22Rv1 (cell line): ENCODE results near the gene ATP2C1.
A peak's percentile ranks its signal among the peaks of the same experiment; 100 is the strongest.
"Not testable (repeated sequence)": the region's sequence is repeated elsewhere in the genome, so short reads cannot be mapped to it uniquely, and the experiment has no call there.

Experiments
- H3K27ac ChIP-seq: fragments of 450-650 bp; 2 replicates; pipeline ENCODE4 v1.5.1; 2017
- CTCF ChIP-seq: fragments of 450-650 bp; IDR thresholded peaks from 2 replicates; pipeline ENCODE4 v1.5.1; 2017; ENCODE audit warnings: mild to moderate bottlenecking
- ZFX ChIP-seq: fragments of 450-650 bp; IDR thresholded peaks from 2 replicates; pipeline ENCODE4 v1.6.1; 2017; ENCODE audit warnings: antibody characterized with exemption, borderline replicate concordance

The ATP2C1 gene

GRCh38 chr3:131036986-131037385 is 143.1 kb downstream of the ATP2C1 start:
- TF ChIP-seq ZFX (no peak), CTCF (no peak)
- no peak overlapping the region for H3K27ac ChIP-seq

- H3K27ac ChIP-seq: no peak overlapping the region
- no peak for TF ChIP-seq ZFX
- TF ChIP-seq CTCF: no peak
Measured at GRCh38 chr3:131038326-131038725, 144.4 kb downstream of the ATP2C1 start.

GRCh38 chr3:131042271-131042985 is 148.5 kb downstream of the ATP2C1 start:
- H3K27ac ChIP-seq: not testable (repeated sequence)

GRCh38 chr3:131047582-131047981 is 153.7 kb downstream of the ATP2C1 start:
- peak; percentile 45 for TF ChIP-seq CTCF
- TF ChIP-seq ZFX: no peak

GRCh38 chr3:131048030-131048429 is 154.1 kb downstream of the ATP2C1 start:
- TF ChIP-seq ZFX: no peak
- TF ChIP-seq CTCF: no peak
- H3K27ac ChIP-seq: no peak overlapping the region

More at GRCh38 chr3:131047582-131047981, 153.7 kb downstream of the ATP2C1 start:
- no peak overlapping the region for H3K27ac ChIP-seq

- no peak overlapping the region for H3K27ac ChIP-seq
- TF ChIP-seq CTCF (no peak), ZFX (no peak)
Measured at GRCh38 chr3:131050001-131050400, 156.1 kb downstream of the ATP2C1 start.

GRCh38 chr3:131053043-131053859 is 159.4 kb downstream of the ATP2C1 start:
- TF ChIP-seq CTCF: peak; percentile 56
- no peak for TF ChIP-seq ZFX

More at GRCh38 chr3:131053043-131053859, 159.4 kb downstream of the ATP2C1 start:
- no peak overlapping the region for H3K27ac ChIP-seq
